AG04449 (cell line): Measurements from ENCODE around the gene ABCC10.
"Not testable (repeated sequence)": the region's sequence is repeated elsewhere in the genome, so short reads cannot be mapped to it uniquely, and the experiment has no call there.

Experiments
- CTCF ChIA-PET: fragments of 350-600 bp; formaldehyde crosslinking; extraction: SDS; loops from one replicate; lab custom pipeline; 2021; ENCODE audit warnings: antibody characterized with exemption; lab: Yijun Ruan, JAX
- POLR2A ChIA-PET: fragments of 400-600, 350-600 bp; formaldehyde crosslinking; extraction: SDS; loops from one replicate; lab custom pipeline; 2020; ENCODE audit warnings: antibody characterized with exemption, inconsistent platforms; lab: Yijun Ruan, JAX
- DNase-seq: peaks from one replicate; pipeline ENCODE4 v3.0.0-alpha.2; 2010; ENCODE audit warnings: low read depth, low spot score
- H3K4me3 ChIP-seq: 2 replicates; pipeline ENCODE4 v1.5.1; 2011; ENCODE audit warnings: low read depth, mild to moderate bottlenecking, control low read depth, low read length
- TF ChIP-seq, protein P1 (sequence below): IDR thresholded peaks from one replicate; pipeline ENCODE4 v1.5.1; 2011; ENCODE audit warnings: mild to moderate bottlenecking, moderate library complexity, low read length, control low read depth, inconsistent platforms; ENCODE audit not compliant: insufficient read depth; ENCODE audit errors: missing control alignments

The ABCC10 gene

DNA sequence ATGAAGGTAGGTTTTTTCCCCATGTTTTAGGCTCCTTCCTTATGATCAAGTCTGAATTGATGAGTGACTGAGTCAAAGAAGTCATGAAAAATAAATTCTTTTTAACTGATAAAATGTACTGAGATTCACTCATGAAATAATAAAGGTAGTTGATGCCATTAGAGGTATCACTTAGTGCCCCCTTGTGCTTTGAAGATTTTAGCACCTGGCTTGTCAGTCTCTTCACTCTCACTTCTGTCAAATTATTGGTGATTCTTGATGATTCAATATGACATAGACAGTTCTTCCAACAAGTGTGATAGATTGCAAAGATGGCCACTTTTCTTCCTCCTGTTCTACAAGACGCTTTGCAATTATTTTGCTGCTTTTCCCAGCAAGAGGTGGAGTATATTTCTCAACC lies 32.2 kb downstream of the ABCC10 start:
- ChIA-PET POLR2A (no interaction called here), CTCF (interaction anchor here (0.9 to 1.3 kb wide), 2 partner anchors 21 to 47 kb away, joined by 3 to 6 read pairs; no protein-coding TSS in a partner anchor)
- no peak overlapping the region for H3K4me3 ChIP-seq
- DNase-seq: no peak
- TF ChIP-seq, protein P1, sequence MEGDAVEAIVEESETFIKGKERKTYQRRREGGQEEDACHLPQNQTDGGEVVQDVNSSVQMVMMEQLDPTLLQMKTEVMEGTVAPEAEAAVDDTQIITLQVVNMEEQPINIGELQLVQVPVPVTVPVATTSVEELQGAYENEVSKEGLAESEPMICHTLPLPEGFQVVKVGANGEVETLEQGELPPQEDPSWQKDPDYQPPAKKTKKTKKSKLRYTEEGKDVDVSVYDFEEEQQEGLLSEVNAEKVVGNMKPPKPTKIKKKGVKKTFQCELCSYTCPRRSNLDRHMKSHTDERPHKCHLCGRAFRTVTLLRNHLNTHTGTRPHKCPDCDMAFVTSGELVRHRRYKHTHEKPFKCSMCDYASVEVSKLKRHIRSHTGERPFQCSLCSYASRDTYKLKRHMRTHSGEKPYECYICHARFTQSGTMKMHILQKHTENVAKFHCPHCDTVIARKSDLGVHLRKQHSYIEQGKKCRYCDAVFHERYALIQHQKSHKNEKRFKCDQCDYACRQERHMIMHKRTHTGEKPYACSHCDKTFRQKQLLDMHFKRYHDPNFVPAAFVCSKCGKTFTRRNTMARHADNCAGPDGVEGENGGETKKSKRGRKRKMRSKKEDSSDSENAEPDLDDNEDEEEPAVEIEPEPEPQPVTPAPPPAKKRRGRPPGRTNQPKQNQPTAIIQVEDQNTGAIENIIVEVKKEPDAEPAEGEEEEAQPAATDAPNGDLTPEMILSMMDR: no peak

DNA sequence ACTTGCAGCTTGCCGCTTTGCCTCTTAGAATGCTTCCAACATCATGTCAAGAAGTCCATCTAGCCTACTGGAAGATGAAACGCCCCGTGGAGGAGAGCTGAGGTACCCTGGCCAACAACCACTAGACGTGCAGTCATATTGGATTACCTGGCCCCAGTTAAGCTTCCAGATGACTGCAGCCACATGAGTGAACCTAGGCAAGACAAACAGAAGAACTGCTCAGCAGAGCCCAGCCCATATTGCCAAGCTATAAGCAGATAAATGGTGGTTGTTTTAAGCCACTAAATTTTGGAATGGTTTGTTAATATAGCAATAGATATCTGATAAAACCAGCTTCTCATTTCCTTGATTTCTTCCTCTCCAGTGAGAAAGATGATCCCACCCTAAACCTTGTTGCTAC lies 32.7 kb downstream of the ABCC10 start:
- no peak overlapping the region for H3K4me3 ChIP-seq
- TF ChIP-seq, protein P1: no peak
- DNase-seq: no peak
- CTCF ChIA-PET: interaction anchor here (0.9 to 1.3 kb wide), 2 partner anchors 22 to 46 kb away, joined by 3 to 6 read pairs; no protein-coding TSS in a partner anchor
- POLR2A ChIA-PET: interaction anchor here (0.7 kb wide), 1 partner anchor 44 kb away, joined by 3 read pairs; no protein-coding TSS in a partner anchor

DNA sequence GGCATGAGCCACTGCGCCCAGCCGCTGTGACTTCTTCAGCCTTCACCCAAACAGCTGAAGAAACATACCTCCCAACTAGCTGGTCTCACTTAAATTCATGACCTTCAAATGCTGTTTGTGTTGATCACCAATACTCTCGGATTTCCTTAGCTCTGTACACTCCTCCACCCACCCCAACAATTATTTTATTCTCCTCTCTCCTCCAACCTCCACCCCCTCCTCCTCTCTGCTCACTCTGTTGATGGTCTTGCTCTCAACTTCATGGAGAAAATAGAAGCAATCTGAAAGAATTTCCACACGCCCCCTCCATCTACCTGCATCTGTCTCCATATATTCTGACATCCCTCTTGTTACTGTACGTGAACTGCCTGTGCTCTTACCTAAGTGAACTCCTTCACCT lies 34.6 kb downstream of the ABCC10 start:
- no peak for DNase-seq
- CTCF ChIA-PET: interaction anchor here (0.8 to 2.8 kb wide), 4 partner anchors 9 to 45 kb away, joined by 4 to 10 read pairs (median 6); no protein-coding TSS in a partner anchor
- TF ChIP-seq, protein P1: no peak
- POLR2A ChIA-PET: no interaction called here
- H3K4me3 ChIP-seq: no peak overlapping the region

DNA sequence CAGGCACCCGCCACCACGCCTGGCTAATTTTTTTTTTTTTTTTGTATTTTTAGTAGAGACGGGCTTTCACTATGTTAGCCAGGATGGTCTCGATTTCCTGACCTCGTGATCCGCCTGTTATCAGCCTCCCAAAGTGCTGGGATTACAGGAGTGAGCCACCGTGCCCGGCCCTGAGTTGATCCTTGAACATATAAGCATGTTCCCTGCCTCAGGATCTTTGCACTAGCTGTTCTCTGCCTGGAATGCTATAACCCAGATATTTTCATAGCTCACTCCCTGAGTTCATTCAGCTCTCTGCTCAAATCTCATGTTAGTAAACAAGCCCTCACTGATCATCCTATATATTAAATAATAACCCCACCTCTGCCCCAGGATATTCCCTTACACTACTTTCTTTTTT lies 37.0 kb downstream of the ABCC10 start:
- no peak for DNase-seq
- ChIA-PET CTCF (interaction anchor here (2.8 to 3.4 kb wide), 2 partner anchors 11 to 43 kb away, joined by 10 to 18 read pairs; no protein-coding TSS in a partner anchor), POLR2A (no interaction called here)
- TF ChIP-seq, protein P1: no peak
- no peak overlapping the region for H3K4me3 ChIP-seq

DNA sequence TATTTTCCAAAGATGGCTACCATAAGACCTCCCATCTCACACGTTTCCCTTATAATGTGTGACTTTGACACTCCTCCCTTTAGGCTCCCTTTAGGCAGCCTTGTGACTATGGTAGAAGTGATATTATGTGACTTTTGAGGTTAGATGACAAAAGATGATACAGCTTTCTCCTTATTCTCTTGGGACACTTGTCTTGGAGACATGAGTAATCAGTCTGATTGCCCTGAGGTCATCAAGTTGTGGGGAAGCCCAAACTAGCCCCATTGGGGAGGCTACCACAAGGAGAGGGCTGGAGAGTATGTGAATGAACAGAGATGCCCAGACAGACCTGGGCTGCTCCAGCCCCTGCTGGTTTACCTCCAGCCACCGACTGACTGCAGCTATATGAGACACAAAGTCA lies 38.6 kb downstream of the ABCC10 start:
- CTCF ChIA-PET: interaction anchor here (1.2 to 3.4 kb wide), 3 partner anchors 9 to 41 kb away, joined by 3 to 18 read pairs (median 6); partner anchors contain the start of gene DLK2
- TF ChIP-seq, protein P1: no peak
- H3K4me3 ChIP-seq: no peak overlapping the region
- POLR2A ChIA-PET: no interaction called here
- DNase-seq: no peak

DNA sequence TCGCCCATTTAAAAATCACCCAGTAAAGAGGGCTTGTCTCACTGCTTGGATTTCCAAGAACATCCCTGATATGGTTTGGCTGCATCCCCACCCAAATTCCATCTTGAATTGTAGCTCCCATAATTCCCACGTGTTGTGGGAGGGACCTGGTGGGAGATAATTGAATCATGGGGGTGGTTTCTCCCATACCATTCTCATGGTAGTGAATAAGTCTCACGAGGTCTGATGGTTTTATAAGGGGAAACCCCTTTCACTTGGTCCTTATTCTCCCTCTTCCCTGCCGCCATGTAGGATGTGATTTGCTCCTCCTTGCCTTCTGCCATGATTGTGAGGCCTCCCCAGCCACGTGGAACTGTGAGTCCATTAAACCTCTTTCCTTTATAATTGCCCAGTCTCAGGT lies 39.9 kb downstream of the ABCC10 start:
- CTCF ChIA-PET, DNase-seq, POLR2A ChIA-PET, H3K4me3 ChIP-seq: not testable (repeated sequence)

DNA sequence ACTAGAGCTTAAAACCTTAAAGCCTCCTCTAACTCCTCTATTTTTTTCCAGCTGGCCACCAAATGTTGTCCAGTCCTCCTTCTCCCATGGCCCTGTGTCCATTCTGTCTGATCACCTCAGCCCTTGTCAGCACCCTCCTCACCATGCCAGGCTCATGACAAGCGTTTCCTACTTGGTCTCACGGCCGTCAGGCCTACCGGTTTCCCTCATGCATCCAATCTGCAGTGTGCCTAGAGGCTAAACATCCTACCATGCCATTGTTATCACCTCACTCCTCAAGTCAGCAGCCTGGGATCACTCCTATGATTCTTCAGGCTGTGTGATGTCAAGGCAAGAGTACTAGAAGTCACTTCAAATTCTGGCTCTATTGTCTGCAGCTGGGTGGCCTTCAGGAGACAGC lies 40.4 kb downstream of the ABCC10 start:
- DNase-seq: no peak
- TF ChIP-seq, protein P1: no peak
- no peak overlapping the region for H3K4me3 ChIP-seq
- POLR2A ChIA-PET: no interaction called here
- CTCF ChIA-PET: no interaction called here
